Measurements from ENCODE around the gene GRK2.
A peak's percentile ranks its signal among the peaks of the same experiment; 100 is the strongest.

The GRK2 gene

GRCh38 chr11:67301951-67302516 lies 35.8 kb downstream of the GRK2 start:
- DNase-seq: no peak

- DNase-seq: no peak
Observed at GRCh38 chr11:67302571-67303131, 36.4 kb downstream of the GRK2 start.

- DNase-seq: peak in 2 of 6 experiments; percentile 31
Observed at GRCh38 chr11:67303132-67303834, 37.0 kb downstream of the GRK2 start, which contains the start of gene SSH3. Gene SSH3 (plus strand): TSS chr11:67303530. CDS start chr11:67303626, 96 bp downstream.

- DNase-seq: peak in 2 of 6 experiments; percentile 30 to 33
Observed at GRCh38 chr11:67303835-67304411, 37.6 kb downstream of the GRK2 start.

GRCh38 chr11:67304511-67305113 lies 38.3 kb downstream of the GRK2 start:
- no peak for DNase-seq

- DNase-seq: no peak
Observed at GRCh38 chr11:67306769-67307544, 40.7 kb downstream of the GRK2 start.

GRCh38 chr11:67307545-67308001 lies 41.3 kb downstream of the GRK2 start:
- no peak for DNase-seq

- no peak for DNase-seq
Observed at GRCh38 chr11:67308031-67308866, 42.0 kb downstream of the GRK2 start.

GRCh38 chr11:67309166-67309565 lies 42.9 kb downstream of the GRK2 start:
- DNase-seq: no peak

- DNase-seq: no peak
Observed at GRCh38 chr11:67309661-67310061, 43.4 kb downstream of the GRK2 start.

- DNase-seq: no peak
Observed at GRCh38 chr11:67310246-67311050, 44.2 kb downstream of the GRK2 start.

GRCh38 chr11:67311051-67311555 lies 44.8 kb downstream of the GRK2 start:
- no peak for DNase-seq

- DNase-seq: no peak
Observed at GRCh38 chr11:67311556-67312082, 45.3 kb downstream of the GRK2 start.

GRCh38 chr11:67312187-67313021 lies 46.1 kb downstream of the GRK2 start:
- peak in 4 of 6 experiments; percentile 17 to 26 (median 18) for DNase-seq

GRCh38 chr11:67313125-67313890 lies 47.0 kb downstream of the GRK2 start:
- no peak for DNase-seq

GRCh38 chr11:67314218-67314617 lies 47.9 kb downstream of the GRK2 start:
- DNase-seq: no peak

GRCh38 chr11:67315325-67315909 lies 49.1 kb downstream of the GRK2 start:
- DNase-seq: no peak

- DNase-seq: peak in 1 of 6 experiments; percentile 35
Observed at GRCh38 chr11:67316882-67317204, 50.6 kb downstream of the GRK2 start.

Measured in stimulated activated naive CD4-positive, alpha-beta T cell (primary cell).